ENCODE data around the gene CD300LG.

The CD300LG gene

DNA sequence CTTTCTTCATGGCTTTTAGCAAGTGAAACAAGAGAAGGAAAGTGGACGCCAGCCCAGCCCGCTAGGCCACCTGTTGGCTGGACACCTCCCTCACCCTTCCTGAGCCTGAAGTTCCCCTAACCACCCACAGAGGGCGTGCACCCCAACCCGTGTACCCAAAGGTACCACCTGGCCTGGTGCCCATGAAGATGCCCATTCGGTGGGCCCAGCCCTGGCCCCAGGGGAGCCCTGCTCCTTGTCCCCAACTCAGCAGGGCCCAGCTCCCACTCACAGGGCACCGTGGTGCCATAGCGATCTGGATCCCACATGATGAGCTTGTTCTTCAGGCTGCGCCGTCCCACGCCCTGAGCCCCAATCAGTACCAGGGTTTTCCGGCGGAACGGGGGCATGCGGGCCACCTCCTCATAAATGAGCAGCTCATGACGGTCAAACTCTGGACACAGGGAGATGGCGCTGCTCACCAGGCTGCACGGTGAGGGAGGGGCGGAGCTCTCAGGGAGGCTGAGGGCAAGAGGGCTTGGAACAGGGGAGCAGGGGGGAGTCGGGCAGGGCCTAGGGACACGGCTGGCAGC is 33.5 kb downstream of the CD300LG start:
- TF ChIP-seq, protein P1, sequence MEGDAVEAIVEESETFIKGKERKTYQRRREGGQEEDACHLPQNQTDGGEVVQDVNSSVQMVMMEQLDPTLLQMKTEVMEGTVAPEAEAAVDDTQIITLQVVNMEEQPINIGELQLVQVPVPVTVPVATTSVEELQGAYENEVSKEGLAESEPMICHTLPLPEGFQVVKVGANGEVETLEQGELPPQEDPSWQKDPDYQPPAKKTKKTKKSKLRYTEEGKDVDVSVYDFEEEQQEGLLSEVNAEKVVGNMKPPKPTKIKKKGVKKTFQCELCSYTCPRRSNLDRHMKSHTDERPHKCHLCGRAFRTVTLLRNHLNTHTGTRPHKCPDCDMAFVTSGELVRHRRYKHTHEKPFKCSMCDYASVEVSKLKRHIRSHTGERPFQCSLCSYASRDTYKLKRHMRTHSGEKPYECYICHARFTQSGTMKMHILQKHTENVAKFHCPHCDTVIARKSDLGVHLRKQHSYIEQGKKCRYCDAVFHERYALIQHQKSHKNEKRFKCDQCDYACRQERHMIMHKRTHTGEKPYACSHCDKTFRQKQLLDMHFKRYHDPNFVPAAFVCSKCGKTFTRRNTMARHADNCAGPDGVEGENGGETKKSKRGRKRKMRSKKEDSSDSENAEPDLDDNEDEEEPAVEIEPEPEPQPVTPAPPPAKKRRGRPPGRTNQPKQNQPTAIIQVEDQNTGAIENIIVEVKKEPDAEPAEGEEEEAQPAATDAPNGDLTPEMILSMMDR (IDR thresholded peaks at IDR 0.05; ENCODE audit: low read depth, low read length) = peak; percentile 74
- DNase-seq (ENCODE audit: low read depth, low spot score) = peak; percentile 9
- no peak overlapping the region for H3K4me3 ChIP-seq (ENCODE audit: low read depth, low read length)
- in situ Hi-C loops (cut with HindIII; ENCODE audit: low sequenced_read_pairs) = no loop called here

DNA sequence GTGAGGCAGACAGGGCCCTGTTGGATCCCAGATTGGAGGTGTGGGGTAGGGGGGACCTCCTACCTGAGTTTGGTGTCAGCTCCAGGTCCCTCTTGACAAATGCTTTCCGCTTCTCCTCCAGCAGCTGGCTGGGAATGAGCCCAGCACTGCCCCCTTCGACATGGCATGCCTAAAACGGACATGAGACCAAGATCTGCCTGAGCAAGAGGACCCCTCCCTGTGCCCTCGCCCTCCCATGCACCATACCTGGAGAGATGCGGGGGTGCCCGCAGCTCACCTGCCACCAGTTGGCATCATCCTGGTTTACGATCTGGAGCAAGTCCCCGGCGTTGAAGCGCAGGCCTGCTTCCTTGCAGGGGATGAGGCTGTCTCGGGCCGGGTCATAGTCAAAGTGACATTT is 34.2 kb downstream of the CD300LG start:
- TF ChIP-seq, protein P1 (IDR thresholded peaks at IDR 0.05; ENCODE audit: low read depth, low read length) = no peak
- in situ Hi-C loops (cut with HindIII; ENCODE audit: low sequenced_read_pairs) = no loop called here

DNA sequence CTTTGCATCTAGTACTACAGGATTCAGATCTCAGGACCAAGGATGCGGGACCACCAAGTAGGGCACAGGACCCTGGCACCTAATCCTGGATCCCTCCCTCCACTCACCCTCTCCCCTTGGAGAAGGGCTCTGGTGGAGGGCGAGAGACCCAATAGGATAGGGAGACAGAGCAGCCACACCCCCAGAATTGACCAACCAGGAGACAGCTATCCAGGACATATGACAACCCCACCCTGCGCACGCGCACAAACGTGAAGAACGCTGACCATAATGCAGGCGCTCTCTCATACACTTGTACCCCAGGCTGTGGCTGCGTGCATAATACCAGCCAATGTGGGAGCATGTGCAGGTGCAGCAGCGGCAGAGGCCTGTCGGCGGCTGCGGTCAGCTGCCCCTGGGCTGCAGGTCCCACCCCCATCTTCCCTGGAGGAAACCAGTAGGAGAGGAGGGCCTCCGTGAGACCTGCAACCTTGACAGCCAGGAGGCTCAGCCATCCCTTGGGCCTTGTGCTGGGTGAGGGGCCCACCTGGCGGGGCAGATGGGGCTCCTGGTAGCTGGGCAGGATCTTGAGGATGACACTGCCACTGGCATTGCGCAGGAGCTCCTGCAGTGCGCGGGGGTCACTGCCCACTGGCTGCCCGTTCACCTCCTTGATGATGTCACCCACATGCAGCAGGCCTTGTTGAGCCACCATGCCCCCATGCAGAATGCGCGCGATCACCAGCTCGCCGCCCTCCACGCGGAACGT is 35.0 kb downstream of the CD300LG start:
- TF ChIP-seq, protein P1 (IDR thresholded peaks at IDR 0.05; ENCODE audit: low read depth, low read length) = no peak
- in situ Hi-C loops (cut with HindIII; ENCODE audit: low sequenced_read_pairs) = no loop called here
- DNase-seq (ENCODE audit: low read depth, low spot score) = no peak
- no peak overlapping the region for H3K4me3 ChIP-seq (ENCODE audit: low read depth, low read length)

More for the DNA sequence above, 34.2 kb downstream of the CD300LG start:
- no peak overlapping the region for H3K4me3 ChIP-seq (ENCODE audit: low read depth, low read length)
- no peak for DNase-seq (ENCODE audit: low read depth, low spot score)

DNA sequence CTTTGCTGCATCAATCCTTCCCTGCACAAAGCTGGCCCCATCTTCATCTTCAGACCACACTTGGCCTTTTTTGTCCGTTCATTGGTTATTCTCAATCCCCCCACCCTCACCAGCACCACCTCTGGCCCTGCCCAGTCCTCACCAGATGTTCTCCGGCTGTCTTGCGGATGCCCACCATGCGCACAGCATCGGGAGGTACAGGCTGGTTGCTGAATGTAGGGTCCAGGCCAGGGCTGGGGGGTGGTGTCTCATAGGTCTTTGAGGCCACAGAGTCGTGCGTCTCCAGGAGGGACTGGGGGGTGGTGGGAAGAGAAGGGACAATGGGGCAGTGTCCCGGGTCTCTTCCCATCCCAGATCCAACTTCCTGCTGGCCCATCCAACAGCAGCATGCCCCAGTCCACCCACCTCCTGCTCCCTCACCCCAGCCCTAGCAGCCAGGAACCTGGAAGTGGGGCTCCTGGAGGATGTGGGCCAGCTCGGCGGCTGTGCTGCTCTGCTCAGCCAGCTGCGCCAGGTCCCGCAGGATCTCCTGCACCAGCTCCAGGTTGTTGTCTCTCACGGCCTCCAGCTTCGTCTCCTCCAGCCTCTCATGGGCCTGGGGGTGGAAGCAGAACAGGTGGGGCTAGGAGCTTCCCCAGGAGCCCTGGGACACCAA is 35.9 kb downstream of the CD300LG start:
- TF ChIP-seq, protein P1 (IDR thresholded peaks at IDR 0.05; ENCODE audit: low read depth, low read length) = no peak
- no peak overlapping the region for H3K4me3 ChIP-seq (ENCODE audit: low read depth, low read length)
- DNase-seq (ENCODE audit: low read depth, low spot score) = no peak
- in situ Hi-C loops (cut with HindIII; ENCODE audit: low sequenced_read_pairs) = no loop called here

DNA sequence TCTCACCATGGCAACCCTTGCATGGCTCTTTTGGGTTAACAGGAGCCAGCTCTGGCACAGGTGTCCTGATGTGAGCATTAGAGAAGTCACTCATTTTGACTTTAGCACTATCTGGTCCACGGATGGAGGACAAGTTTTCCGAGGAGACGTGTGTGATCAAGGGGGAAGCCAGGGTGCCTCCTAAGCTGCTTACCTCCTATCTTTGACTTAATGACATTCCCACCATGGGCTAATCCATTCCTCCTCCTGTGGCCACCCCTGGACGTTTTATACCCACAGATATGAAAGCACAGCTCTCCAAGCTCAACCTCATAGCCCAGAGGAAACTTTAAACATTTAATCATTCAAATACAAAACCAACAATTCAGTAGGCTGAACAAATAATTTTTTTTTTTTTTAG is 41.6 kb downstream of the CD300LG start:
- in situ Hi-C loops (cut with HindIII; ENCODE audit: low sequenced_read_pairs) = no loop called here
- DNase-seq (ENCODE audit: low read depth, low spot score) = no peak
- H3K4me3 ChIP-seq (ENCODE audit: low read depth, low read length) = no peak overlapping the region
- TF ChIP-seq, protein P1 (IDR thresholded peaks at IDR 0.05; ENCODE audit: low read depth, low read length) = no peak

DNA sequence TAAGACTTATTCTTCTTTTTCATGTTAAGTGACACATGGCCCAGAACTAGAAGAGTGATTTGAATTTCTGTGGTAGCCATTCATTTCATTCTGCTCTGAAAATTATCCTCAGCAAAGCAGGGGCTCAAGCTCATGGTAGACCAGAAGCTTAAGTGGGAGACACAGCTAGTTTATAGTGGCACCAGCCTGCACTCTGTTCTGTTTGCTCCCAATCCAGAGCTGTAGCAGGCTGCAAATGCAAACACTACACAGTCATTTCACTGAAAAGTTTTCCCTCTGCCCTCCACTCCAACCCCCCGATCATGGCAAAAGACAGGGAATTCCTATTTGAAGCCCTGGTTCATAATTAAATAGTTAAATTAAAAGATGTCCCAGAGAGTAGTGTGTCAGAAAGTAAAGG is 43.3 kb downstream of the CD300LG start:
- TF ChIP-seq, protein P1 (IDR thresholded peaks at IDR 0.05; ENCODE audit: low read depth, low read length) = no peak
- no peak for DNase-seq (ENCODE audit: low read depth, low spot score)
- in situ Hi-C loops (cut with HindIII; ENCODE audit: low sequenced_read_pairs) = no loop called here
- H3K4me3 ChIP-seq (ENCODE audit: low read depth, low read length) = no peak overlapping the region
